PC-9 (cell line): ENCODE measurements around the gene CD2AP. TPM values are rescaled to one million over a fixed set of nuclear protein-coding genes. Genes with fewer than 3 reads are reported as not detected.

Experiments
- BruUV-seq: library from RNA; stranded (reverse); fragments of 400-500 nt; replicated peaks from 2 replicates; lab custom pipeline; 2021; lab: Mats Ljungman, UMichigan
- CTCF ChIA-PET: fragments of 300-600 bp; sonication (Branson Sonifier 250); formaldehyde crosslinking; loops from one replicate; lab custom pipeline; 2022; ENCODE audit warnings: antibody characterized with exemption; lab: Charles Lee
- POLR2A ChIA-PET: fragments of 300-600 bp; sonication (Branson Sonifier 250); formaldehyde crosslinking; loops from one replicate; lab custom pipeline; 2022; ENCODE audit warnings: antibody characterized with exemption; ENCODE audit not compliant: unreplicated experiment; lab: Charles Lee
- DNase-seq, 2 experiments: peaks; one replicate each; pipeline versions ENCODE4 v3.0.0 to v3.0.0-alpha.2; 2015 to 2022; ENCODE audit warnings: mixed read lengths in 1 of 2
- H2AFZ ChIP-seq: fragments of 200-600 bp; sonication (generic); 2 replicates; pipeline ENCODE4 v1.8.1; 2017; ENCODE audit warnings: antibody characterized with exemption
- H3F3A ChIP-seq: fragments of 200-600 bp; sonication (generic); 2 replicates; pipeline ENCODE4 v1.8.1; 2017; ENCODE audit warnings: antibody characterized with exemption, mild to moderate bottlenecking, low read depth; ENCODE audit not compliant: insufficient read depth
- H3K27ac ChIP-seq: fragments of 200-600 bp; sonication (generic); 2 replicates; pipeline ENCODE4 v1.6.1; 2016; ENCODE audit warnings: mixed run types
- H3K27me3 ChIP-seq: fragments of 200-600 bp; sonication (generic); 2 replicates; pipeline ENCODE4 v1.6.1; 2016; ENCODE audit warnings: low read depth, mixed run types; ENCODE audit not compliant: insufficient read depth
- H3K36me3 ChIP-seq: fragments of 200-600 bp; sonication (generic); 2 replicates; pipeline ENCODE4 v1.6.1; 2016; ENCODE audit warnings: low read depth, mixed run types
- H3K4me1 ChIP-seq: fragments of 200-600 bp; sonication (generic); replicated peaks from 2 replicates; pipeline ENCODE4 v1.6.1; 2016; ENCODE audit warnings: mixed run types; ENCODE audit not compliant: insufficient read depth
- H3K4me2 ChIP-seq: fragments of 200-600 bp; sonication (generic); 2 replicates; pipeline ENCODE4 v1.6.1; 2017; ENCODE audit warnings: mixed run types
- H3K4me3 ChIP-seq: fragments of 200-600 bp; sonication (generic); 2 replicates; pipeline ENCODE4 v1.6.1; 2016; ENCODE audit warnings: mixed run types
- H3K79me2 ChIP-seq: fragments of 200-600 bp; sonication (generic); 2 replicates; pipeline ENCODE4 v1.6.1; 2017; ENCODE audit warnings: low read depth, mixed run types
- H3K9me2 ChIP-seq: fragments of 200-600 bp; sonication (generic); 2 replicates; pipeline ENCODE4 v1.8.1; 2017; ENCODE audit warnings: mild to moderate bottlenecking; ENCODE audit not compliant: insufficient read depth
- H3K9me3 ChIP-seq: fragments of 200-600 bp; sonication (generic); 2 replicates; pipeline ENCODE4 v1.8.1; 2016; ENCODE audit warnings: low read depth; ENCODE audit not compliant: insufficient read depth
- H4K20me1 ChIP-seq: fragments of 200-600 bp; sonication (generic); 2 replicates; pipeline ENCODE4 v1.8.1; 2017; ENCODE audit not compliant: insufficient read depth
- EZH2 ChIP-seq: fragments of 200-600 bp; sonication (generic); IDR thresholded peaks from 2 replicates; pipeline ENCODE4 v1.8.0; 2017; ENCODE audit warnings: antibody characterized with exemption, low read depth
- intact Hi-C: fragments of 100-400 bp; cut with micrococcal nuclease; formaldehyde crosslinking; loops from one replicate; pipeline ENCODE4 v1.10.0; 2022; ENCODE audit not compliant: unreplicated experiment
- total RNA-seq: library from RNA; stranded (reverse); gene quantifications from 2 replicates; pipeline ENCODE4 v1.2.3, GENCODE V29; 2021
- TF ChIP-seq, protein P1 (sequence below): fragments of 200-600 bp; sonication (generic); conservative IDR thresholded peaks from 2 replicates; pipeline ENCODE4 v1.6.1; 2017; ENCODE audit warnings: mixed run types, antibody characterized with exemption, mild to moderate bottlenecking, moderate library complexity

CD2AP gene
- total RNA-seq, 1 experiment from 2014 or later, result 55.5 TPM

DNA sequence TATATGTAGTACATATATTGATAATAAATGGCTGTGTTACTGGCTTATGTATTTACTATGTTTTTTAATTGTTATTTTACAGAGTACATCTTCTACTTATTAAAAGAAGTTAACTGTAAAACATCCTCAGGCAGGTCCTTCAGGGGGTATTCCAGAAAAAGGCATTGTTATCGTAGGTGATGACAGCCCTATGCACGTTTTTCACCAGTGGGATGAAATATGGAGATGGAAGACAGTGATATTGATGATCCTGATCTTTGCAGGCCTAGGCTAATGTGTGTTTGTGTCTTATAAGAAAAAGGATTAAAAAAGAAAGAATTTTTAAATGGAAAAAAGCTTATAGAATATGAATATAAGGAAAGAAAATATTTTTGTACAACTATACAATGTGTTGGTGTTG lies 7.5 kb downstream of the CD2AP start:
- TF ChIP-seq EZH2, result no peak
- TF ChIP-seq, protein P1, sequence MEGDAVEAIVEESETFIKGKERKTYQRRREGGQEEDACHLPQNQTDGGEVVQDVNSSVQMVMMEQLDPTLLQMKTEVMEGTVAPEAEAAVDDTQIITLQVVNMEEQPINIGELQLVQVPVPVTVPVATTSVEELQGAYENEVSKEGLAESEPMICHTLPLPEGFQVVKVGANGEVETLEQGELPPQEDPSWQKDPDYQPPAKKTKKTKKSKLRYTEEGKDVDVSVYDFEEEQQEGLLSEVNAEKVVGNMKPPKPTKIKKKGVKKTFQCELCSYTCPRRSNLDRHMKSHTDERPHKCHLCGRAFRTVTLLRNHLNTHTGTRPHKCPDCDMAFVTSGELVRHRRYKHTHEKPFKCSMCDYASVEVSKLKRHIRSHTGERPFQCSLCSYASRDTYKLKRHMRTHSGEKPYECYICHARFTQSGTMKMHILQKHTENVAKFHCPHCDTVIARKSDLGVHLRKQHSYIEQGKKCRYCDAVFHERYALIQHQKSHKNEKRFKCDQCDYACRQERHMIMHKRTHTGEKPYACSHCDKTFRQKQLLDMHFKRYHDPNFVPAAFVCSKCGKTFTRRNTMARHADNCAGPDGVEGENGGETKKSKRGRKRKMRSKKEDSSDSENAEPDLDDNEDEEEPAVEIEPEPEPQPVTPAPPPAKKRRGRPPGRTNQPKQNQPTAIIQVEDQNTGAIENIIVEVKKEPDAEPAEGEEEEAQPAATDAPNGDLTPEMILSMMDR, result no peak
- intact Hi-C loops, result no loop called here
- Histone ChIP-seq H3K4me3 (no peak overlapping the region), H3K9me2 (no peaks in the 10 kb centered on the region), H3K9me3 (no peaks in the 10 kb centered on the region), H3F3A (peaks cover 13% of the 10 kb centered on the region; the same call in 1 of the 2 replicates), H3K4me2 (0 out of 2 replicates have a peak overlapping the region, but pooled peaks have one; percentile 51), H2AFZ (no peak overlapping the region), H3K27ac (no peak overlapping the region), H3K4me1 (peaks cover 45% of the 10 kb centered on the region), H3K79me2 (peaks cover 100% of the 10 kb centered on the region), H3K36me3 (no peaks in the 10 kb centered on the region), H3K27me3 (no peaks in the 10 kb centered on the region), H4K20me1 (peaks cover 65% of the 10 kb centered on the region)
- DNase-seq, result no peak
- ChIA-PET CTCF (no interaction called here), POLR2A (interaction anchor here (0.7 kb wide), 1 partner anchor 48 kb away, joined by 5 read pairs; no protein-coding TSS in a partner anchor)
- BruUV-seq, result no TSS peak

DNA sequence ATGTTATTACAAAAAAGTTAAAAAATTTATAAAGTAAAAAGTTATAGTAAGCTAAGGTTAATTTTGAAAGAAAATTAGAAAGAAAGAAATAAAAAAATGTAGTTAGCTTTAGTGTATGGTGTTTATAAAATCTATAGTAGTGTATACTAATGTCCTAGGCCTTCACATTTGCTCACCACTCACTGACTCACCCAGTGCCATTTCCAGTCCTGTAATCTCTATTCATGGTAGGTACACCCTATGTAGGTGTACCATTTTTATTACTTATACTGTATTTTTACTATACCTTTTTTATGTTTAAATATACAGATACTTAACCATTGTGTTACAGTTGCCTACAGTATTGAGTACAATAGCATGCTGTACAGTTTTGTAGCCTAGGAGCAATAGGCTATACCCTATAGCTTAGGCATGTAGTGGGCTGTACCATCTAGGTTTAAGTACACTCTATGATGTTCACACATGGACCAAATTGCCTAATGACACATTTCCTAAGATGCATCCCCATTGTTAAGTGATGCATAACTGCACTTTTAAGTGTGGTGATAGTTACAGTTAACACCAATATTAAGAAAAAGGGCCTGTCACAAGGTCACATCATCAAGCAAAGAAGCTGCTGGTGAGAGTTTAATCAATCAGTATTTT lies 8.0 kb downstream of the CD2AP start:
- Histone ChIP-seq H3K4me3 (no peak overlapping the region), H3K4me2 (no peak overlapping the region), H3F3A (peaks cover 13% of the 10 kb centered on the region; the same call in 1 of the 2 replicates), H3K36me3 (no peaks in the 10 kb centered on the region), H3K27me3 (no peaks in the 10 kb centered on the region), H3K9me3 (no peaks in the 10 kb centered on the region), H2AFZ (no peak overlapping the region), H3K27ac (no peak overlapping the region), H3K79me2 (peaks cover 100% of the 10 kb centered on the region), H3K4me1 (peaks cover 40% of the 10 kb centered on the region), H3K9me2 (no peaks in the 10 kb centered on the region), H4K20me1 (peaks cover 66% of the 10 kb centered on the region)
- CTCF ChIA-PET, result no interaction called here
- no peak for TF ChIP-seq EZH2
- TF ChIP-seq, protein P1, result no peak
- BruUV-seq, result no TSS peak
- DNase-seq, result no peak
- intact Hi-C loops, result no loop called here
- POLR2A ChIA-PET, result no interaction called here

DNA sequence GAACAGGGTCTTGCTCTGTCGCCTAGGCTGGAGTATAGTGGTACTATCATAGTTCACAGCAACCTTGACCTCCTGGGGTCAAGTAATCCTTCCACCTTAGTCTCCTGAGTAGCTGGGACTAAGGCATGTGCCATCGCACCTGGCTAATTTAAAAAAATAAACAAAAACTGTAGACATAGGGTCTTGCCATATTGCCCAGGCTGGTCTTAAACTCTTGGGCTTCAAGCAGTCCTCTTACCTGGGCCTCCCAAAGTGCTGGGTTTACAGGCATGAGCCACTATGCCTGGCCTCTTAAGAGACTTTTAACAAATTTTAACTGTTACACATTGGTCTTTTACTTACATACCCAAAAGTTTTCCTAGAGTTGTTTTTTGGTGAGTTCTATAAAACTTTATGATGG lies 12.4 kb downstream of the CD2AP start:
- intact Hi-C loops, result no loop called here

More for the DNA sequence above, 12.4 kb downstream of the CD2AP start:
- Histone ChIP-seq H3F3A (no peaks in the 10 kb centered on the region; the same call in 1 of the 2 replicates), H3K9me3 (no peaks in the 10 kb centered on the region), H3K4me3 (no peak overlapping the region), H3K4me1 (no peaks in the 10 kb centered on the region), H3K79me2 (peaks cover 100% of the 10 kb centered on the region), H3K27me3 (no peaks in the 10 kb centered on the region), H3K27ac (no peak overlapping the region), H3K9me2 (no peaks in the 10 kb centered on the region), H4K20me1 (peaks cover 49% of the 10 kb centered on the region), H3K36me3 (0 out of 2 replicates have a peak, but pooled peaks cover 3% of the 10 kb centered on the region), H2AFZ (no peak overlapping the region), H3K4me2 (no peak overlapping the region)
- TF ChIP-seq, protein P1, result no peak
- no peak for TF ChIP-seq EZH2
- ChIA-PET POLR2A (no interaction called here), CTCF (no interaction called here)
- no peak for DNase-seq
- no TSS peak for BruUV-seq
